Measurements from ENCODE around the gene OTOA. TPM values are rescaled to one million over a fixed set of nuclear protein-coding genes. Genes with fewer than 3 reads are reported as not detected.

Gene OTOA
- total and polyA plus RNA-seq, 2 of the 8 experiments (the other 6 are each of a cell fraction or from before 2014, with no cell fraction given) = 0.06 to 0.32 TPM

- TF ChIP-seq CTBP2 (IDR thresholded peaks at IDR 0.05; ENCODE audit: borderline replicate concordance, insufficient read depth, insufficient read length, low read length) (no peak), JUN (IDR thresholded peaks at IDR 0.05; ENCODE audit: low read depth, low read length) (no peak), TBP (IDR thresholded peaks at IDR 0.05; ENCODE audit: low read depth, low read length) (no peak)
These were observed 41.0 kb downstream of the OTOA start (continued) for GRCh38 chr16:21704733-21705132.

Measured in H1 (cell line).